ENCODE results near the gene OXCT1. TPM values are rescaled to one million over a fixed set of nuclear protein-coding genes. Genes with fewer than 3 reads are reported as not detected.

The OXCT1 gene
- total and polyA plus RNA-seq, 9 of the 15 experiments (the other 6 are each of a cell fraction or from before 2014, with no cell fraction given) = 24.7 to 61.2 (median 41.9) TPM

GRCh38 chr5:41870627-41871048 lies 413 bp upstream of the OXCT1 start (continued):
- TF ChIP-seq, protein P1, sequence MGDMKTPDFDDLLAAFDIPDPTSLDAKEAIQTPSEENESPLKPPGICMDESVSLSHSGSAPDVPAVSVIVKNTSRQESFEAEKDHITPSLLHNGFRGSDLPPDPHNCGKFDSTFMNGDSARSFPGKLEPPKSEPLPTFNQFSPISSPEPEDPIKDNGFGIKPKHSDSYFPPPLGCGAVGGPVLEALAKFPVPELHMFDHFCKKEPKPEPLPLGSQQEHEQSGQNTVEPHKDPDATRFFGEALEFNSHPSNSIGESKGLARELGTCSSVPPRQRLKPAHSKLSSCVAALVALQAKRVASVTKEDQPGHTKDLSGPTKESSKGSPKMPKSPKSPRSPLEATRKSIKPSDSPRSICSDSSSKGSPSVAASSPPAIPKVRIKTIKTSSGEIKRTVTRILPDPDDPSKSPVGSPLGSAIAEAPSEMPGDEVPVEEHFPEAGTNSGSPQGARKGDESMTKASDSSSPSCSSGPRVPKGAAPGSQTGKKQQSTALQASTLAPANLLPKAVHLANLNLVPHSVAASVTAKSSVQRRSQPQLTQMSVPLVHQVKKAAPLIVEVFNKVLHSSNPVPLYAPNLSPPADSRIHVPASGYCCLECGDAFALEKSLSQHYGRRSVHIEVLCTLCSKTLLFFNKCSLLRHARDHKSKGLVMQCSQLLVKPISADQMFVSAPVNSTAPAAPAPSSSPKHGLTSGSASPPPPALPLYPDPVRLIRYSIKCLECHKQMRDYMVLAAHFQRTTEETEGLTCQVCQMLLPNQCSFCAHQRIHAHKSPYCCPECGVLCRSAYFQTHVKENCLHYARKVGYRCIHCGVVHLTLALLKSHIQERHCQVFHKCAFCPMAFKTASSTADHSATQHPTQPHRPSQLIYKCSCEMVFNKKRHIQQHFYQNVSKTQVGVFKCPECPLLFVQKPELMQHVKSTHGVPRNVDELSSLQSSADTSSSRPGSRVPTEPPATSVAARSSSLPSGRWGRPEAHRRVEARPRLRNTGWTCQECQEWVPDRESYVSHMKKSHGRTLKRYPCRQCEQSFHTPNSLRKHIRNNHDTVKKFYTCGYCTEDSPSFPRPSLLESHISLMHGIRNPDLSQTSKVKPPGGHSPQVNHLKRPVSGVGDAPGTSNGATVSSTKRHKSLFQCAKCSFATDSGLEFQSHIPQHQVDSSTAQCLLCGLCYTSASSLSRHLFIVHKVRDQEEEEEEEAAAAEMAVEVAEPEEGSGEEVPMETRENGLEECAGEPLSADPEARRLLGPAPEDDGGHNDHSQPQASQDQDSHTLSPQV (IDR thresholded peaks at IDR 0.05) = 0 out of 2 replicates have a peak, but pooled peaks have one; percentile 16
- TF ChIP-seq ZFX (CRISPR knock-in tag; IDR thresholded peaks at IDR 0.05) (peak; percentile 64), KDM5B (IDR thresholded peaks at IDR 0.05; ENCODE audit: insufficient replicate concordance, low read depth, low read length) (peak; percentile 6), EP300 (IDR thresholded peaks at IDR 0.05; ENCODE audit: low read length) (no peak), L3MBTL2 (IDR thresholded peaks at IDR 0.05) (peak; percentile 88), ATF7 (IDR thresholded peaks at IDR 0.05) (0 out of 2 replicates have a peak, but pooled peaks have one; percentile 25), E2F3 (CRISPR knock-in tag; IDR thresholded peaks at IDR 0.05) (0 out of 2 replicates have a peak, but pooled peaks have one; percentile 56), PHF8 (IDR thresholded peaks at IDR 0.05; ENCODE audit: borderline replicate concordance, low read length) (peak; percentile 47; the same call in 1 of the 2 replicates), GABPA (tag; conservative IDR thresholded peaks at IDR 0.05; ENCODE audit: low read depth) (peak; percentile 19; the same call in 1 of the 2 replicates)
- TF ChIP-seq, protein P2, sequence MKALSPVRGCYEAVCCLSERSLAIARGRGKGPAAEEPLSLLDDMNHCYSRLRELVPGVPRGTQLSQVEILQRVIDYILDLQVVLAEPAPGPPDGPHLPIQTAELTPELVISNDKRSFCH (CRISPR knock-in tag; IDR thresholded peaks at IDR 0.05) = no peak
- TF ChIP-seq, protein P2 (tag; IDR thresholded peaks at IDR 0.05) = no peak

Measured in K562 (cell line).